ENCODE measurements around the gene UNC5B.
"Not testable (repeated sequence)": the region's sequence is repeated elsewhere in the genome, so short reads cannot be mapped to it uniquely, and the experiment has no call there.

Gene UNC5B

DNA sequence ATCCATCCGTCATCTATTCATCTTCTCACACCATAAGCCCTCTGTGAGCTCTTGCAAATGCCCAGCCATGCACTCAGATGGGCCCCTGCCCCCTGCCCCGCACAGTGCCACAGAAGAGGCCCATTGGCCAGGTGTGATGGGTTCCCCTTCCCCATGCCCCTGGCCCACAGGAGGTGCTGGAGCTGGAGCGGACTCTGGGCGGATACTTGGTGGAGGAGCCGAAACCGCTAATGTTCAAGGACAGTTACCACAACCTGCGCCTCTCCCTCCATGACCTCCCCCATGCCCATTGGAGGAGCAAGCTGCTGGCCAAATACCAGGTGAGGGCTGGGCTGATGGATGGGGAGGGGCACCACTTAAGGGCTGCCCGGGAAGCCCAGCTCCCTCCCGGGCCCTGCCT lies 83.3 kb downstream of the UNC5B start:
- Histone ChIP-seq H3K36me3 (ENCODE audit: insufficient read depth, low read length) (peaks cover 5% of the 10 kb centered on the region; the same call in 1 of the 2 replicates), H3K4me1 (ENCODE audit: insufficient read depth, low read length) (no peaks in the 10 kb centered on the region; the same call in 1 of the 2 replicates), H3K9ac (ENCODE audit: low read depth, low read length) (no peak overlapping the region), H3K9me3 (ENCODE audit: control insufficient read depth, insufficient read depth, low read length) (no peaks in the 10 kb centered on the region)

DNA sequence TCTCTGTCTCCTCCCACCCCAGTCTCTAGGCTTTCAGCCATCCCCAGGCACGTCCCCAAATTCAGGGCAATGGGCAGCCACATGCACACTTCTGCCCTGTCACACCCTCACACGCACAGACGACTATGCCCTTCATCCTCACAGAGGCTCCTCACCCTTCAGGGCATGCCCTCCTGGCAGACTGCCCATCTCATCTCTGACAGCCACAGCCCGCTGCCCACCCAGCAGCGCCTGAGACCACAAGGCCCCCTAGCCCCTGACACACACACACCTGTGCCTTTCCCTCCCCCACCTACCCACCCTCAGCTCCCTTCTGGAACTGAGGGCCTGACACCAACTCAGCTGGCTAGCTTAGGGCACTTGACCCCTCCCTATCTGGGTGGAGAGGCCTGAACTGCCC lies 83.7 kb downstream of the UNC5B start:
- no peaks in the 10 kb centered on the region for H3K9me3 ChIP-seq (ENCODE audit: control insufficient read depth, insufficient read depth, low read length)
- H3K9ac ChIP-seq (ENCODE audit: low read depth, low read length), result no peak overlapping the region
- H3K4me1 ChIP-seq (ENCODE audit: insufficient read depth, low read length), result no peaks in the 10 kb centered on the region; the same call in 1 of the 2 replicates
- peaks cover 5% of the 10 kb centered on the region; the same call in 1 of the 2 replicates for H3K36me3 ChIP-seq (ENCODE audit: insufficient read depth, low read length)

DNA sequence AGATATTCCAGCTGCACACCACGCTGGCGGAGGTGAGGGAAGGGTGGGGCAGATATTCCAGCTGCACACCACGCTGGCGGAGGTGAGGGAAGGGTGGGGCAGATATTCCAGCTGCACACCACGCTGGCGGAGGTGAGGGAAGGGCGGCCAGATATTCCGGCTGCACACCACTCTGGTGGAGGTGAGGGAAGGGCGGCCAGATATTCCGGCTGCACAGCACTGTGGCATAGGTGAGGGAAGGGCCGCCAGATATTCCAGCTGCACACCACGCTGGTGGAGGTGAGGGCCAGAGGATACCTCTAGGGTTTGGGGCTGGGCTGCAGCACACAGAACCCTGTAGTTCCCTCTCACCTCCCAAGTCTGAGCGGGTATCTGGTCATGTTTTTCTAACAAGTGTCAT lies 84.4 kb downstream of the UNC5B start:
- H3K9ac ChIP-seq (ENCODE audit: low read depth, low read length); H3K36me3 ChIP-seq (ENCODE audit: insufficient read depth, low read length); H3K4me1 ChIP-seq (ENCODE audit: insufficient read depth, low read length); H3K9me3 ChIP-seq (ENCODE audit: control insufficient read depth, insufficient read depth, low read length): not testable (repeated sequence)

DNA sequence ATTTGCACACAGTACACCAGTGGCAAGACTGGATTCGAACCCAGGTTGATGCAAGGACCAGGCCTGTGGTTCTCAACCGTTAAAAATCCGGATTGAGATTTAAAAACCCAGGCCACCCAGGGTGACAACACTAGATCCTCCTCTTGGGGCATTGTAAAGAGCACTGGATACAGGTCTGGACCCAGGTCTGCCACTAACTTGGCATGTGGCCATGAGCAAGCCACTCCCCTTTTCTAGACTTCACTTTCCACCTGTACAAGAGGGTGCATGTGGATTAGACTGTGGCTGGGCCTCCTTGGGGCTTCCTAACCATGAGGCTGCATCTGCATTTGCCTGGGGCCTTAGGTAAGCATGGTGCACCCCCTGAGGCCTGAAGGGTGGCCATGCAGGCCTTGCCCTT lies 85.0 kb downstream of the UNC5B start:
- H3K36me3 ChIP-seq (ENCODE audit: insufficient read depth, low read length), result peaks cover 5% of the 10 kb centered on the region; the same call in 1 of the 2 replicates
- H3K4me1 ChIP-seq (ENCODE audit: insufficient read depth, low read length), result no peaks in the 10 kb centered on the region; the same call in 1 of the 2 replicates
- no peaks in the 10 kb centered on the region for H3K9me3 ChIP-seq (ENCODE audit: control insufficient read depth, insufficient read depth, low read length)

DNA sequence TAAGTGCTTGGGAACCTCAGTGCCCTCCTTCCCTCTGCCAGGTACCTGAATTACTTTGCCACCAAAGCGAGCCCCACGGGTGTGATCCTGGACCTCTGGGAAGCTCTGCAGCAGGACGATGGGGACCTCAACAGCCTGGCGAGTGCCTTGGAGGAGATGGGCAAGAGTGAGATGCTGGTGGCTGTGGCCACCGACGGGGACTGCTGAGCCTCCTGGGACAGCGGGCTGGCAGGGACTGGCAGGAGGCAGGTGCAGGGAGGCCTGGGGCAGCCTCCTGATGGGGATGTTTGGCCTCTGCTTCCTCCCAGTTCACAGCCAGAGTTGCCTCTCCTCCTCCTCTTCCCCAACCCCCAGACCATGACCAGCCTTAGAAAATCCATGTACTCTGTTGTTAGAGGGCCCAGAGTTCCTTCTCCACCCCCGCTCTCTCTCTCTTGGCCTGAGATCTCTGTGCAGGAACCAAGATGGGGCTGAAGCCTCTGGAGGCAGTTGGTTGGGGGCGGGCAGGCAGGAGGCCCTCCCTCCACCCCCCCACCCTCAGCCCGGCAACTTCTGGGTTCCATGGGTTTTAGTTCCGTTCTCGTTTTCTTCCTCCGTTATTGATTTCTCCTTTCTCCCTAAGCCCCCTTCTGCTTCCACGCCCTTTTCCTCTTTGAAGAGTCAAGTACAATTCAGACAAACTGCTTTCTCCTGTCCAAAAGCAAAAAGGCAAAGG lies 86.9 kb downstream of the UNC5B start:
- Histone ChIP-seq H3K4me1 (ENCODE audit: insufficient read depth, low read length) (peaks cover 3% of the 10 kb centered on the region; the same call in 1 of the 2 replicates), H3K36me3 (ENCODE audit: insufficient read depth, low read length) (peaks cover 2% of the 10 kb centered on the region; the same call in 1 of the 2 replicates), H3K9me3 (ENCODE audit: control insufficient read depth, insufficient read depth, low read length) (no peaks in the 10 kb centered on the region), H3K9ac (ENCODE audit: low read depth, low read length) (no peak overlapping the region)

More for the DNA sequence above, 85.0 kb downstream of the UNC5B start:
- no peak overlapping the region for H3K9ac ChIP-seq (ENCODE audit: low read depth, low read length)

DNA sequence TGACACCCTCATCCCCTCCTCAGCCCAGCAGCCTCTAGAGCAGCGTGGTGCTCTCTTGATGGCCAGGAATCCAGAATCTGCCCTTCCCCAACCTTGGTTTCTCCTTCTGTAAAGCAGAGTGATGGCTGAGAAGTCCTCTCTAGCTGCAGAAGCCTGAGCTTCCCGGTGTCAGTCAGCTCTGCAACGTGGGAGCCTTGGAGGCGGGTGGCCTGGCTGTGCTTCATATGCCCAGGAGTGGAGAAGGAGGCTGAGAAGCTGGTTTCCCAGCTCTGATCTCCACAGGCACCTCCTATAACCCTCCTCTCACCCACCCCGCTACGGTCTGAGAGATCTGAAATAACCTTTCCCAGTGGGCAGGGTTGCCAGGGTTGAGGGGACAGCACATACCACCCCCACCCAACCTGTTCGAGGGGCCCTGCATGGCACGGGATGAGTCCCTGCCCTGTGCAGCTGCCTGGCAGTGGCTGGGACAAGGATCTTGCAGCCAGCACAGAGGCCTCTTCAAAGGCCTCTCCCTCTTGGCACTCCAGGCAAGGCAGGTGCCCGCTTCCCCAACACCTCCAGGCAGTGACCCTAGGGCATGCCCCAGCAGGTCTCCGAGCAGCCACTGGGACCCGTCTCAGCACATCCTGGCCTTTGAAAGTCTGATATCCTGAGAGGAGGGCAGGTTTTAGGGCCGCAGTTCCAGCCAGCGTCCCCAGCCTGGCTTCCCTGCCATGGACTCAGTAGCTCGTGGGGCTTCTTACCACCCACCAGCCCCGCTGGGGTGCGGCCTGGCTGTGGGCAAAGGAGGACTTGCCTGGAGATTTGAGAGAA lies 88.4 kb downstream of the UNC5B start:
- no peak overlapping the region for H3K9ac ChIP-seq (ENCODE audit: low read depth, low read length)
- no peaks in the 10 kb centered on the region for H3K9me3 ChIP-seq (ENCODE audit: control insufficient read depth, insufficient read depth, low read length)
- peaks cover 2% of the 10 kb centered on the region; the same call in 1 of the 2 replicates for H3K36me3 ChIP-seq (ENCODE audit: insufficient read depth, low read length)
- H3K4me1 ChIP-seq (ENCODE audit: insufficient read depth, low read length), result peaks cover 3% of the 10 kb centered on the region; the same call in 1 of the 2 replicates

DNA sequence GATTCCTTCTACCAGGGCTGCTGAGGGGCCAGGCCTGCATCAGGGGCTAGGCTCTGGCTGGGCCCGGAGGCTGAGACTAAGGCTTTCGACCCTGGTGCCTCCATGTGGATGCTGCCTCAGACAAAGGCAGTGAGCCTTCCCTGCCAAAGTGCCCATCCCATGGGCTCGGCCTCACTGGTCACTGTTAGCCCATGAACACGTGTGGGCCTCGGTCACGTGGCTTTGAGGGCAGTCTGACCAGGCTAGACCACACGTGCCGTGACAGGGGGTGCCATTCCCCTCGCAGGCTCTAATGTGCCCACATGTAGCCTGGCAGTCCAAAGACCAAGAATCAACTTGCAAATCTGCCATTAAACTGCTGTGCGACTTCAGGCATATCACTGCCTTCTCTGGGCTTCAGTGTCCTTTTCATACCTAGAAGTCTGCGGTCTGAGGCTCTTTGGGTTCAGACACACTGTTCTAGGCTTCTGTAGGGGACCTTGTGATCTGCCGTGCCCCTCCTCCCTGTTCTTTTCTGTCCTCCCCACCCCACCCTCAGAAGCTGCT lies 89.1 kb downstream of the UNC5B start:
- no peak overlapping the region for H3K9ac ChIP-seq (ENCODE audit: low read depth, low read length)
- no peaks in the 10 kb centered on the region for H3K9me3 ChIP-seq (ENCODE audit: control insufficient read depth, insufficient read depth, low read length)
- H3K4me1 ChIP-seq (ENCODE audit: insufficient read depth, low read length), result peaks cover 3% of the 10 kb centered on the region; the same call in 1 of the 2 replicates
- peaks cover 2% of the 10 kb centered on the region; the same call in 1 of the 2 replicates for H3K36me3 ChIP-seq (ENCODE audit: insufficient read depth, low read length)

DNA sequence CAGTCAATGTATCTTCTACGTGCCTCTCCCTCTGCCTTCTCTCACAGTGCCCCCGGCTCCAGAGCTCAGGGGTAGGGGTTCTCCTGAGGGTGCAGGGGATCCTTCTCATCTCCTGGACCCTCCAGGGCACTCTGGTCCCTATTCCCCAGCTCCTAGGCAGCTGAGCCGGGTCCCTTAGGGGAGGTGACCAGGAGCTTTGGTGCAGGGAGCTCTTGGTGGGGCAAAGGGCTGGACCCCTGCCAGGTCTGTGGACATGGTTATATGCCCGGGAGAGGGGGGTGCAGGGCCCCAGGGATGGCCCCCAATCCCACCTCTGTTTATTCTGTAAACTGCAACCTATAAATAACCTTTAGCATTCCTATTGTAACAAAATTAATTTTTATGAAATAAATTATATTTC lies 90.1 kb downstream of the UNC5B start:
- Histone ChIP-seq H3K9me3 (ENCODE audit: control insufficient read depth, insufficient read depth, low read length) (no peaks in the 10 kb centered on the region), H3K4me1 (ENCODE audit: insufficient read depth, low read length) (peaks cover 3% of the 10 kb centered on the region; the same call in 1 of the 2 replicates), H3K9ac (ENCODE audit: low read depth, low read length) (no peak overlapping the region), H3K36me3 (ENCODE audit: insufficient read depth, low read length) (peaks cover 2% of the 10 kb centered on the region; the same call in 1 of the 2 replicates)

DNA sequence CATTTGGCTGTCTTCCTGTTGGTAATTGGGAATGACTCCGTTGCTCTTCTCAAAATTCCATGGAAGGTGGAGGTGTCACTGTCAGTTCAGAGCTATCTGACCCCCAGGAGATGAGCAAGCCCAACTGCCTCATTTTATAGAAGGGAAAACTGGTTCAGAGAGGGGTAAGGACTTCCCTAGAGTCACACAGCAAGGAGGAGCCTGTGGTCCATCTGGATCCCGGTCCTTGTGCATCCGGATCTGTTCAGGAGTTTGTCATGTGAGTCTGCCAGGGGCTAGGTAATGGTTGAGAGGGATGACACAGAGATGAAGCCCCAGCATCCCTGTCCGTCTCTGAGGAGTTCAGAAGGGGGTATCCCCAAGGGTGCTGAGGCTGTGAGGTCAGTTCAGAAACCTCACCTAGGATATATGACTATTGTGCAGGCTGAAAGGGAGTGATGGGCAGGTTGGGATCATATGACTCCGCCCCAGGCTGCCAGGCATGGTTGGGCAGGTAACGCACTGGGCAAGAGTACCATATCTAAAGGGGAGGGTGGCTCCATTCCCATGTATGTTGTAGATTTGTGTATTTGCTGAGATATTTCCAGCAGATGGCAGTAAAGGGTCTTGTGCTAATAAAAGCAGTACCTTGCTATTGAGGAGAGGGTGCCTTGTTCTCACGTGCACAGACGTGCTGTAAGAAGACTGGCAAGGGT lies 90.7 kb downstream of the UNC5B start:
- peaks cover 3% of the 10 kb centered on the region; the same call in 1 of the 2 replicates for H3K4me1 ChIP-seq (ENCODE audit: insufficient read depth, low read length)
- peaks cover 2% of the 10 kb centered on the region; the same call in 1 of the 2 replicates for H3K36me3 ChIP-seq (ENCODE audit: insufficient read depth, low read length)
- no peak overlapping the region for H3K9ac ChIP-seq (ENCODE audit: low read depth, low read length)
- H3K9me3 ChIP-seq (ENCODE audit: control insufficient read depth, insufficient read depth, low read length), result no peaks in the 10 kb centered on the region

DNA sequence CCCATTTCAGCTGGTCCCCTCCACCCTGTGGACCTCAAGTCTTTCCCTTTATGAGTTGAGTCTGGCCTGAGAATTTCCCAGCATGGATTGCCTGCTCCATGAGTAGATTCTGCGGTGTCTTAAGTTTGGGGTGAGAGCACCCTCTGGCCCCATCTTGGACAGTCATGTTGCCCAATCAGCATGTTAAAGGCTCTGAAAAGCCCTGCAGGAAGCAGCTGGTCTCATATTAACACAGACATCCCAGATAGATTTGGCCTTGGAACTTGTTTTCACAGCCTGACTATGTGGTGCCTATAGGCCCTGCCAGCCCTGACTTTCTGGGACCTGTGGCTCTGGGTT lies 91.2 kb downstream of the UNC5B start:
- Histone ChIP-seq H3K36me3 (ENCODE audit: insufficient read depth, low read length) (peaks cover 2% of the 10 kb centered on the region; the same call in 1 of the 2 replicates), H3K4me1 (ENCODE audit: insufficient read depth, low read length) (peaks cover 3% of the 10 kb centered on the region; the same call in 1 of the 2 replicates), H3K9ac (ENCODE audit: low read depth, low read length) (no peak overlapping the region), H3K9me3 (ENCODE audit: control insufficient read depth, insufficient read depth, low read length) (no peaks in the 10 kb centered on the region)

DNA sequence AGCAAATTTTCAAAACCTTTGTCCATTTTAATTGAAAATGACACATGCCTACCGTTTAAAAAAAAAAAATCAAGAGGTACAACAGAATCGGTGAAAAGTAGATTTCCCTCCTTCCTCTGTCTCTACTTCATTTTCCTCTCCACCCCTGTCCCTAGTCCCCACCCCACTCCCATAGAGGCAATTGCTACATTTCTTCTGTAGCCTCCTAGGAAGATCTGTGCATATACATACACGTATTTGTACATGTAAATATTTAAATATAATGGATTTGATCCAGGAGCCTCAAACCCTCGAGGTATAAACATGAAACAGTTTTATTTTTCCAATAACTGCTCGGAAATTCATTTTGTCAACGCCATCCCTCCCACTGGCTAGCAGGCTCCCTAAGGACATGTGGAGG lies 92.5 kb downstream of the UNC5B start:
- Histone ChIP-seq H3K9me3 (ENCODE audit: control insufficient read depth, insufficient read depth, low read length) (no peaks in the 10 kb centered on the region), H3K4me1 (ENCODE audit: insufficient read depth, low read length) (peaks cover 3% of the 10 kb centered on the region; the same call in 1 of the 2 replicates), H3K36me3 (ENCODE audit: insufficient read depth, low read length) (no peaks in the 10 kb centered on the region), H3K9ac (ENCODE audit: low read depth, low read length) (no peak overlapping the region)

DNA sequence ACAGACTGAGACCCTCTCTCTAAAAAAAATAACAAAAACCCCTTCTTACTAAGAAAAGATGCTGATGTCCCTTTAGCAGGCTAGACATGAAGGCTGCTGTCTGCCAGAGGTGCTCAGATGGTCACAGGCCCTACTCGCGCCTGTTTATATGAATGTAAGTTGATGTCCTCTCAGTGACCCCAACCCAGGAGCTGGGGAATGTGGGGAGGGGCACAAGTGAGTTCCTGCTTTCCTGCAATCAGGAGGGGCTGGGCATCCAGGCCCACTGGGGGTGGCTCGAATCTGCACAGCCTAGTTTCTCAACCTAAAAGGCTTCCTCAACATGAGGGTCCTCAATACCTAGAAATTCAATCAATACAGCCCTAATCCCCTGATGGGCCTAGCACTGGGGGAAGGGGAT lies 94.6 kb downstream of the UNC5B start:
- Histone ChIP-seq H3K9me3 (ENCODE audit: control insufficient read depth, insufficient read depth, low read length) (no peaks in the 10 kb centered on the region), H3K36me3 (ENCODE audit: insufficient read depth, low read length) (no peaks in the 10 kb centered on the region), H3K4me1 (ENCODE audit: insufficient read depth, low read length) (peaks cover 3% of the 10 kb centered on the region; the same call in 1 of the 2 replicates), H3K9ac (ENCODE audit: low read depth, low read length) (no peak overlapping the region)

DNA sequence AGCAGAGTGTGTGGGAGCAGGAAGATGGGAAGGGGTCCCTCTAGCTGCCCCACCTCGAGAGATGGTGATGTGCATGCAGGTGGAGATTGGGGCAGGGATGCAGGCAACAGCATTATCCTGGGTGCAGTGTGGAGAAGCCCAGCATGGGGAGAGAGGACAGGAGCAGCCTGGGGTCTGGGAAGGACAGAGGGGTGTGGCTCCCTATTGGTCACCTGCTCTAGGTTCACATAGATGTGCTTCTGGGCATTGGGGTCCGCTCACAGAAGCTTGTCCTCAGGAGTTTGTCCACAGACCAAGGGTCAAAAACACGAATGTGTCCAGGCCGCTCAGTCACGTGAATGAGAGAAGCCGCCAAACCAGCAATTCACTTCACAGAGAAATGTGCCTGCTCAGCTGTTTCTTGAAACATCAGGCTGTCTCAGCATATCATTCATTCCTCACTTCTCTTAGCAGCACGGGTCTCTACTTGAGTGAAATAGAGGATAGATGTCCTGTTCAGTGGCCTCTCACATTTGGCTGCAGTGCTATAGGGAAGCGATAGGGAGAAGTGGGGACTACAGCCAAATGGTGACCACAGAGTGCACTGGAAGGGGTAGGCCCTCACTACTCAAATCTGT lies 95.2 kb downstream of the UNC5B start:
- Histone ChIP-seq H3K9me3 (ENCODE audit: control insufficient read depth, insufficient read depth, low read length) (no peaks in the 10 kb centered on the region), H3K9ac (ENCODE audit: low read depth, low read length) (no peak overlapping the region), H3K4me1 (ENCODE audit: insufficient read depth, low read length) (peaks cover 3% of the 10 kb centered on the region; the same call in 1 of the 2 replicates), H3K36me3 (ENCODE audit: insufficient read depth, low read length) (no peaks in the 10 kb centered on the region)
